HG02884 (cell line): Measurements from ENCODE around the gene TBC1D4.
"Not testable (repeated sequence)": the region's sequence is repeated elsewhere in the genome, so short reads cannot be mapped to it uniquely, and the experiment has no call there.

Source experiments
- ATAC-seq: cut with Tn5 transposase; IDR thresholded peaks from one replicate; pipeline ENCODE4 v1.9.1; 2021; ENCODE audit warnings: mild to moderate bottlenecking, moderate library complexity; ENCODE audit not compliant: unreplicated experiment

Gene TBC1D4

DNA sequence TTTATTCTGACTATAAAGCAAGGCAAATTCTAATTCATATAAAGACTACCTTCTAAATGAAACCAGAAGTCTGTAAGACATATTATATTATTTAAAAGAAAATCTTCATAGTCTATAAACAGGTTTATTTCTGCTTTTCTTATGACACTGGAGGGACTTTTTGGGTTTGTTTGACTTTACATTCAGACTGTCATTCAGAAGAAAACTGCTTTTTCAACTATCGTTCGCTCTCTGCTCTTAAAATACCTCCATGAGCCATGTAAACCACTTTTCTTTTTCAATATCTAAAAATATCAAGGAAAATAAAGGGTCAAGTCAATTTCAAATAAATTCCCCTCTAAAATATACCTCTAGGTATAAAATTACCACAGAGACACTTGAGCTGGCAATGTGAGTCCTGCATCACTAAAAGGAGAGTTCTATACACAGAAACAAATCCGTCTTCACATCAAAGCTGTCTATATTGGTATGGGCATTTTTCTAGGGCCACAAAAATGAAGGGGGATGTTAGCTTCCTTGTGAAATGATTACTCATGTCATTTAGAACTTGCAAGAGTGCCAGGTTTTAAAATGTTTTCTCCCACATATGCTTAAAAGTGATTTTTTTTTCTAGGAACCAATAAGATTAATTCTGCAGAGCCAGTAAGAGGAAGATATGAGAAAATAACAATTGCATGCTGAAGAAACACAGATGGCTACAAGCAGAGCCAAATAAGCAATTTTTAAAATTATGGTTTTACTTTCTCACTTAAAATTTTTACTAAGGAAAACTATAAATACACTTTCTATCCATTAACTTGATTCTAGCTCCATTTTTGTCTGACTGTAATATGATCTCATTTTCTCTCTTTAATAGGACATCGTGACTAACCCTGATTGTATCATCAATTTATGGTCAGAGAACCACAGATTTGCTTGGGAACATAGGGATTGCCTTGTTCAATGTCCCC lies 181.8 kb downstream of the TBC1D4 start:
- peak; percentile 77 for ATAC-seq

DNA sequence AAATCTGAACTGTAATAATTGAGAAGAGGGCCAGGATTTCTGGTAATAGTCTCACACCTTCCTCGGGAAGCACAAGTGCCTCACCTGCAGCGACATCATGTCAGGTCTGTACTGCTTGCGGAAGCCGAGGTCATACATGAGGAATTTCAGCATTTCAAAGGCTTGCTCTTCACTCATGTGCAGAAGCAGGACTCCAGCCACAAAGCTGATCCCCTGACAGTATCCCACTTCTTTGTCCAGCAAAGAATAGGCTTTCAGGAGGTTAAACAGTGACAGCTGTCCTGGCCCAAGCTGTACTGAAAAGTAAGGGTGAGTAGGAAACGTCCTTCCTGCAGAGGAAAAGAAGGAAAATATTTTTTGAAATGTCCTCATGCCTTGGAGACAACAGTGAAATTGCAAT lies 182.7 kb downstream of the TBC1D4 start:
- ATAC-seq, result no peak

DNA sequence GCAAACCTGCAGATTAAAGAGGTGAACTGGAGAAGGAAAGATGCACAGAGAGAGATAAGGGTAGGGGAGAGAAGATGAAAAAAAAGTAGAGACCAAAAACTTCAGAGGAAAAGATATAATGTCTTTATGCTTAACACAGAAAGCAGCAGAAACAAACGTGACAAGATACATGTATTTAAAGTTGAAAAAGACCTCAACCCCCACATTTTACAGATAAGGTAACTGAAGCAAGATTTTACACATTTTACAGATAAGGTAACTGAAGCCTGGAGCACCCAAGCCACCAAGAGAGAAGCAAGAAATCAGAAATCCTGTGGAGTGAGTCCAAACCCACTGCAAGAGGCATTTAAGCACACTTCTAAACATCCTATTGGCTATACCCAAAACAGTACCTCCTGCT lies 185.3 kb downstream of the TBC1D4 start:
- ATAC-seq, result no peak

DNA sequence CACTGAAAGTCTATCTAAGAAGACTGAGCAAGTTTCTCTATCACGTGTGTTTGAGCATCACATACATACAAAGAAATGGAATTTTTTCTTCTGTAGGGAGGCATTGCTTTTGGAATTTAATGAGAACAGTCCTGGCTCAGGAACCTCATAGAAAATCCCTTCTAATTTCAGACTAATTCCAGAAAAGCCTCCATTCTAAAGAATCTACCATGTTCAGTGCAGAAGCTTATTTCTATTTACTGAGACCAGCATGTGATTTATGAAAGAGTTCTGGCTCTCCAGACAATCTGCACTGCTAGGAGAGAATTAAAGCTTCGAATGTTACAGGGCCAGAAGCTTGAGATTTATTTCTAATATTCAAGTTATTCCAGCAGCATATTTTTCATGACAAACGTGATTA lies 186.8 kb downstream of the TBC1D4 start:
- ATAC-seq, result no peak

DNA sequence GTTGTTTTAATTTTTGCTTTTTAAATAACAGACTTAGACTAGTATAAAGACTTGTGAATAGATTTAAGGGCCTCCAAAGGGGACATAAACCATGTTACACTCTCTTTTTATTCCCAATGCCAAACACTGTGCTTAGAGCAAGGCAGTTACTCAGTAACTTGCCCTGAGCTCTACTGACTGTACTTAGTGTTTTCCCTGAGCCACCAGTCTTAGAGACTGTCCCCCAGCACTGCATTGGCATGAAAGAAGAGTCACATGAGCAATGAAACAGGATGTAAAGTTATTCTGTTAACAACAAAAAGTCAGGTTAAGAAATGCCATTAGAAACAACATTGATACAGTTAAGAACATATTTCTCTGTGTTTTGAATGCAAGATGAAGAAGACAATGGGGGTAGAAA lies 187.9 kb downstream of the TBC1D4 start:
- no peak for ATAC-seq

DNA sequence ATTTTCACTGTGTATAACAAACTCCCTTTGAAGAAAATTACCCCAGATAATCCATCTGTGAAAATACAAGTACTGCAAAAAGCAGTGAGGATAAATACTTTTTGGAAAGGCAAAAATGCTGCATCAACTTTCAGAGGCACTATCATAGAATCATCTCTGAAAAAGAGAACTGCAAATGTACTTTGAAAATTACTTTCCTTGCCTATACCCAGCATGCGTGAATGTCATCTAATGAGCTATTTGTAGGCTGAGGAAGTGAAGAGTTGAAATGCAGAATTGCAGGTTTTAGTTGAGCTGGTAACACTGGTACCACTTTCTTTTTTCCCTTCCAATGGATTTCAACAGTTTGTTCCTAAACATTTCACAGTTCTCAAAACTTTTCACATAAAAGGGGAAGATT lies 196.7 kb downstream of the TBC1D4 start:
- peak; percentile 84 for ATAC-seq

DNA sequence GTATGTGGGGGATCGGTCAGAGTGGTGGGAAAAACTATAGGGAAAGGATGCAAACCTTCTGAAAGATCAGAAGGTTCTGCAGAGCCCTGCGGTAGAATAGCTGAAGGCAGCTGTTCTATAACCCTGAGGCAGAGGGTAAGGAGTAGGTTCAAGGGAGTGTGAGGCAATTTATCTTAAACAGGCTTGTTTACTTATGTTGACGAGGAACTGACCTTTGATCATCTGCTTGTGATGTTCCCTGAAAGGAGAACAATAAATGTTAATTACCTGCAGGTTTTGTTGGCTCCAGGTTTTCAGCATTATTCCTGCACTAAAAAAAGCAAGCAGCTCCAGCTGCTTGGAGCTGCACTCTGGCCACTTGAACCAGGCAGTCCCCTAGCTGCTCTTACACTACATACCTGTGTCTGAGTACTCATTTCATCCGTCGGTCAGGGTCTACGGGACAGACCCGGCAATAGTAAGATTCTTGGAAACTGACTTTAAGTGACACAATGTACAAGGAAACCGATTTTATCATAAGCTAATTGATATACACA lies 202.1 kb downstream of the TBC1D4 start:
- ATAC-seq, result no peak

DNA sequence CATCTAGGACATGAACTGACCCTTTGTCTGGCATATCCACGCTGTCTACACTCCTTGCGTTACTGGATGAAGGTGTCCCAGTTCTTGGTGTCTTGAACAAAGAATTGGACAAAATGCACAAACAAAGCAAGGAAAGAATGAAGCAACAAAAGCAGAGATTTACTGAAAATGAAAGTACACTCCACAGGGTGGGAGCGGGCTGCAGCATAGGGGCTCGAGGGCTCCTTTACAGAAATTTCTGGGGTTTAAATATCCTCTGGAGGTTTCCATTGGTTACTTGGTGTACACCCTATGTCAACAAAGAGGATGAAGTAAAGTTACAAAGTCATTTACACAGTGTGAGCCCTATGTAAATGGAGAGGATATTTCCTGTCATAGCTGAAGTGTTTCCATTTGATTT lies 208.3 kb downstream of the TBC1D4 start:
- not testable (repeated sequence) for ATAC-seq

DNA sequence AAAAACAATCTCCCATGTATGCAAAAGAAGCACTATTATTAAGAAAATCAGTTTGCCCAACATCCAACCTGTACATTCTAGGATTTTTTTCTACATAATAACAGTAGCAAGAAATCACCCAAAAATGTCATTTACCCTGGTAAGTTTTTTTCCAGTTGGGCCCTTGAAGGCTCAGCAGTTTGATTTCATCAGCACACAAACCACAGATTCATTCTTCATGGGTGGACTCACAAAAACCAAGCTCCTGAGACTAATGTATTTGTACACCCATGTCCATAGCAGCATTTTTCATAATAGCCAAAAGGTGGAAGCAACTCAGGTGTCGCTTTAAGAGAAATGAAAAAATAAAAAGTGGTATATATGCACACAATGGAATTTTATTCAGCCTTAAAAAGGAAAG lies 210.1 kb downstream of the TBC1D4 start:
- no peak for ATAC-seq

DNA sequence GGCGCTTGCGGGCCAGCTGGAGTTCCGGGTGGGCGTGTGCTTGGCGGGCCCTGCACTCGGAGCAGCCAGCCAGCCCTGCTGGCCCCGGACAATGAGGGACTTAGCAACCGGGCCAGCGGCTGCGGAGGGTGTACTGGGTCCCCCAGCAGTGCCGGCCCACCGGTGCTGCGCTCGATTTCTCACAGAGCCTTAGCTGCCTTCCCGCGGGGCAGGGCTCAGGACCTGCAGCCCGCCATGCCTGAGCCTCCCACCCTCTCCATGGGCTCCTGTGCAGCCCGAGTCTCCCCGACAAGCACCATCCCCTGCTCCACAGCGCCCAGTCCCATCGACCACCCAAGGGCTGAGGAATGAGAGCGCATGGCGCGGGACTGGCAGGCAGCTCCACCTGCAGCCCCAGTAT lies 213.5 kb downstream of the TBC1D4 start:
- not testable (repeated sequence) for ATAC-seq

DNA sequence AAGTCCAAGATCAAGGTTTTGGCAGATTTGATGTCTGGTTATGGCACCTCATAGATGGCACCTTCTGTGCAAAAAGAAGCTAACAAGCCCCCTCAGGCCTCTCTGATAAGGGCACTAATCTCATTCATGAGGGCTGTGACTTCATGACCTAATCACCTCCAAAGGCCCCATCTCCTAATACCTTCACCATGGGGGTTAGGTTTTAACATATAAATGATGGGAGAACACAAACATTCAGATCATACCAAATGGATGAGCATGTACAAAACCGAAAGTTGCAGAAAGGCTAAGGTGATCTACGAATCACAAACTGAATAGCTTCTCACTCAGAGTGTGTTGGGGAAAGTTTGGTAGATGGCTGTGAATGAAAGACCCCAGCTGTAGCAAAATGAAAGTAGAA lies 217.4 kb downstream of the TBC1D4 start:
- no peak for ATAC-seq

DNA sequence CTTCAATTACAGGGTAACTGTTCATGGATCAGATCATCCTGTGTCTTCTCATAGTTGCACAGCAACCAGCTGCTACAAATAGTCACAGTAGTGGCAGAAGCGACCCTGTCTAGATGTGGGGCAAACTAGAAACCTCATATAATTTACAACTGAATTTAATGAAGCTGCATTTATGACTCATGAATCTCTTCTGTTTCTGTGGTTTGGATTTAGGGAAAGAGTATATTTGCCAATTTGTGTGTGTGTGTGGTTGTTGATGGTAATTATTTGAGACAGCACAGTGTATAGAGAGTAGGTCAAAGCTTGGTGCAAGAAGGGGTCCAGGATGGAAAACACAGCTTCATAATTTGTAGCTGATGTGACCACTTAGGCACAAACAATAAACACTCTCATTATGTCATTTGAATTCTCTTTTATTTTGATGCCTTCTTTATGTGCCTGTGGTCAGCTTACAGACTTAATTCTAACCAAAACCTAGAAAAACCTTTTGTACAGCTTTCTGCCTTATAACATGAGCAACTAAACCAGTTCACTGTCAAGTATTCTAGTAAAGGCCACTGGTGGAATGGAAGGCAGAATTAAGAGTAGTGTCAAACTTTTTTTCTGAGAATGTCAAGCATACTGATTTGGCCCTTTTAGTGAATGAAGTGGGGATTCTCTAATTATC lies 218.1 kb downstream of the TBC1D4 start:
- no peak for ATAC-seq

DNA sequence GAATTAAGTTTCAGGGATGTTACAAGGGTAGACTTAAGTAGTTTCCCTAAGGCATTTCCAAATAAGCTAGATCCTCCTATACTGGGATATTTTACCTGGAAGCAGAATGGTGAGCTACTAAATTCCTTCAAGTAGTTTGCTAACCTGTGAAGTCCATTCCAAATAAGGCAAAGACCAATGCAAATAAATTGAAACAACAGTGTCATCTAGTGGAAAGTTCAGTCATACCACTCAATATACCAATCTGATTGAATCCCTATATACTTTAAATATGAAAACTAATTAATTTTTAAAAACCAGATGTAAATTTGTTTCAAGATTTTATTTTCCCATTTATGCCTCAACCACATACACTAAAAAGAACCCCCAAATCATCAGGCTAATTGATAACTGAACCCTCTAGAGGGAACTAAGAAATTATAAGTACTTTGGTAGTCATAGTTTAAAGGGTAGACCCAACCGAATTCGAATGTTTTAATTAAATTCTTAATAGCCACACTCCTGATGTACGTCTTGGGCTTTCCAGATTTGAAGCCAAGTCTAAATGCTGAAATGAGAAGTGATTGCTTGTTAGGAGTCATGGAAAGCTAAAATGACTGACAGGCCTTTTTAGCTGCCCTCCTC lies 223.7 kb downstream of the TBC1D4 start:
- no peak for ATAC-seq

DNA sequence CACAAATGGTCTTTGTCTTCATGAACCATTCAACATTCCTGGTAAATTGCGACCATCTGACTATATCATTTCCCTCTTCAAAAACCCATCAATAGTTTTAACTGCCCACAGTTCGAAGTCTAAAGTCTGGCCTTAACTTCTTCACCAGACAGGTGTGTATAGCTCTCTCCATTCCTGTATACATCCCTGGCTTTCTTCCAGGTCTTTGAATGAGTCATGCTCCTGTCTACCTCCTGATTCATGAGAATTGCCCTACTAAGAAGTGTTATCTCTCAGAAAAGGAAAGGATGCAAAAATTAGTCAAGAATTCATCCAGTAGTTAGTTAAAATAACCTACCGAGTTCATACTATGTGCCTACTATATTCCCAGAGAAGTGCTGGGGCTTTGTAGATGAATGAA lies 225.0 kb downstream of the TBC1D4 start:
- ATAC-seq, result no peak

DNA sequence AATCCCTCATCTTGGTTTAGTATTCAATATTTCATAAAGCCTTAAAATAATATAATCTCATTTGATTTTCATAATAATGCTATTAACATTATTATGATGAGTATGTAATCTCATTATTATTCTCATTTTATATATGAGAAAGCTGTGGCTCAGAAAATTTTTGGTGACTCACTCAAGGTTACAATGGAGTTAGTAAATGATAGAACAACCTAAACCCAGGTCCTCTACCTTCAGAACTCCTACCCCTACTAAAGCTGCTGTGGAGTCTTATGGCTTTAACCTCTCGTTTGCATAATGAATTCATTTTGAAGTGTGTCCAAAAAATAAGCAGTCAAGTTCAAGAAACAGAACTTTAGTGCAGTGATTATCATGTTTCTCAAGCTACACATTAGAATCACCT lies 226.3 kb downstream of the TBC1D4 start:
- ATAC-seq, result no peak

DNA sequence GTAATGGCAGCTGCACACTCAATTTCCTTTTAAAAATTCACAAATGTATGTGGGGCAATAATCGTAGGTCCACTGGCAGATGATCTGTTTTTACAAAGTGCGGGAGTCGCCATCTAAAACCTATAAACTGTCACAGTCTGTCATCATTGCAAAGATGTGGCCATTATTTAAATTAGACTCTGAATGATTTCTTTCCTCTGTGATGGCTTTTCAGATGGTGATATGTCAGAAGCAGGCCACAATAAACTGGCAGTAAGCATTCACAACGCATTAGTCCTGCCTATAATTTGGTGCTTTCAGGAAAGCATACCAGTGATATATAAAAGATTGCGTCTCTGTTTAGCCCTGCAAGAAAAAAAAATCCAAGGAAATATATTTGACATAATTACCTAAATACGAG lies 226.8 kb downstream of the TBC1D4 start:
- no peak for ATAC-seq

DNA sequence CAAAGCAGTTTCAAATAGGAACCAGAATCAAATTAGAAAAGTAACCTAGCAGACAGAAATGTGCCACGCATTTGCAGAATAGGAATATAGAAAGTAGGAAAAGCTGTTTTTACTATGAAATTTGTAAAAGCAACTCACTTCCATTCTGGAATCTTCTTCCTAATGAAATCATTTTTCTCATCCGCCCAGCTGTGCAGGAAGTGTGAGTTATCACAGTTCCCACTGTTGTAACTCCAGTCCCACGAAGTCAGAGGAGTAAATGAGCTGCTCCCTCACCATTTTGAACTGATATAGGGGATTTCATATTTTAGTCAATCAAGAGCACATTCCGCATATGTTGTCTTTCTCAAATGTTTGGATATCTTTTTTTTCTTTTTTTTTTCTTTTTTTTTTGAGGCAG lies 230.8 kb downstream of the TBC1D4 start:
- no peak for ATAC-seq

DNA sequence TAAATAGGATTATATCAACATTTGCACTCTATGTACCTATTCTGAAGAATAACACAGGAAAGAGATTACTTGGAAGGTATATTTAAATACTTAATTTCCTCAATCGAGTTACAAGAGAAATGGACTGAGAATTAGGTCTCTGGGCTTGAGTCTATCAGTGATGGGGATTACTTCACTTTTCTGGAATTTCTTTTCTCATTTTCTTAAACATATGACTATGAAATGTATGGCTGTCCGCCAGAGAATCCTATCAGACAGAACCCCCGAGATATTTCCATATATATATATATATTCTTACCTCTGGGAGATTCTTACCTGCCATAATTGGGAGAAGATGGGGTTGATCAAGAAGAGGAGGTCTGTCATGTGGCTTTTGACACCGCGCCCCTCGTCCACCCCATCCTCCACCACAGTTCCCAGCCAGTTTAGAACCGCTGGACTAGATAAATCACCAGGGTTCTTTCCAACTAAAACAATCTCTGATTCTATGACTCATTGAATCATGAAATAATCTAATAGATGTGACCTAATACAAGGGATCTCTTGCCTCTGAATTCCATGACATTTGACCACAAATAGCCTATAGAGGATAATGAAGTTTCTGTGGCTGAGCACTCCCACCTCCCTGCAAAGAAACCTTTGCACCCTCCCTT lies 231.3 kb downstream of the TBC1D4 start:
- ATAC-seq, result no peak

DNA sequence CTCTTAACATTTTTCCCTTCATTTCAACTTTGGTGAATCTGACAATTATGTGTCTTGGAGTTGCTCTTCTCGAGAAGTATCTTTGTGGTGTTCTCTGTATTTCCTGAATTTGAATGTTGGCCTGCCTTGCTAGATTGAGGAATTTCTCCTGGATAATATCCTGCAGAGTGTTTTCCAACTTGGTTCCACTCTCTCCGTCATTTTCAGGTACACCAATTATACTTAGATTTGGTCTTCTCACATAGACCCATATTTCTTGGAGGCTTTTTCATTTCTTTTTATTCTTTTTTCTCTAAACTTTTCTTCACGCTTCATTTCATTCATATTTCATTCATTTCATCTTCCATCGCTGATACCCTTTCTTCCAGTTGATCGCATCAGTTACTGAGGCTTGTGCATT lies 236.4 kb downstream of the TBC1D4 start:
- ATAC-seq, result not testable (repeated sequence)

DNA sequence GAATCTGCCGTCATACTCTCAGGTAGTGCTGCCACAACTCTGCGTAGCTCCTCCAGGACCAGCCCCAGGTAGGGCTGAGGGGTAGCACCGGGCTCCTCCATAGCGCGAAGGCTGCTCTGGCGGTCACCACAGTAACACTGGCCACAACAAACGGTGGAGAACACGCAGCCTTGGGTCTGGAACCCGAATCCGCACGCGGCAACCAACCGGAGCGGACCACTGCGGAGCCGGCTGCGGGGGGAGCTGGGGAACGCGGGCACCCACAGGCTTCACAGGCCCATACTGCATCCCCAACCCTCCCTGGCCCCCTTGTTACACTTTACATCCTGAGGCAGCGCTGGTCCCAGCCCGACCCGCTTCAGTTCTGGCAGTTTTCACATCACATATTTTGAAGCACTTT lies 241.7 kb downstream of the TBC1D4 start:
- not testable (repeated sequence) for ATAC-seq

DNA sequence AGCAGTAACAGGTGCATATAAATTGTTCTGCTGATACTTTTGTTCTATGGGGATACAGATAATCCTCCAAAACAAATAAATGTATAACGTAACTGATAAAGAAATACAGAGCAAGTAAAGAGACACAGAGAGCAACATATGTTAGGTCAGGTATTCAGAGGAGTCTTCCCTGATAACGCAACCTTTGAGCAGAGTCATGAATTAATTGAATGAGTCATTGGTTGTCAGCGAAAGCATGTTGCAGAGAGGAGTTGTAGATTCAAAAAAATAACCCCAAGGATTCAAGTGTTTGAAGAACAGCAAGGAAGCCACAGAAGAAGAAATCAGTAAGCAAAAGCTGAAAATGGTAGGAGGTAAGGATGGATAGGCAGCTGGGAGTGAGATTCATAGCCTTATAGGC lies 245.2 kb downstream of the TBC1D4 start:
- no peak for ATAC-seq
